DND-41 (cell line): ENCODE measurements around the gene ANKMY2.

Experiments used
- ATAC-seq: fragments of 200-7000 bp; cut with Tn5 transposase; 3 replicates; pipeline ENCODE4 v1.9.1; 2021; ENCODE audit warnings: low read depth; ENCODE audit not compliant: insufficient read depth
- DNase-seq: peaks from one replicate; pipeline ENCODE4 v3.0.0-alpha.2; 2020
- H2AFZ ChIP-seq: 2 replicates; pipeline ENCODE4 v1.6.0; 2012; ENCODE audit warnings: low read depth, low read length
- H3K27ac ChIP-seq: 2 replicates; pipeline ENCODE4 v1.5.1; 2012; ENCODE audit warnings: low read length, inconsistent platforms
- H3K27me3 ChIP-seq: fragments of 200-600 bp; sonication (generic); 2 replicates; pipeline ENCODE4 v1.6.0; 2012; ENCODE audit warnings: low read length, mild to moderate bottlenecking, inconsistent platforms; ENCODE audit not compliant: insufficient read depth, poor library complexity
- H3K36me3 ChIP-seq: 2 replicates; pipeline ENCODE4 v1.5.1; 2012; ENCODE audit warnings: low read length, inconsistent platforms; ENCODE audit not compliant: insufficient read depth
- H3K4me1 ChIP-seq: 2 replicates; pipeline ENCODE4 v1.5.1; 2012; ENCODE audit warnings: mild to moderate bottlenecking, low read length; ENCODE audit not compliant: insufficient read depth
- H3K4me2 ChIP-seq: 2 replicates; pipeline ENCODE4 v1.6.0; 2012; ENCODE audit warnings: mild to moderate bottlenecking, moderate library complexity, low read length, inconsistent platforms; ENCODE audit not compliant: insufficient read depth
- H3K4me3 ChIP-seq, 2 experiments: fragments of 200-600 bp in 1 of 2; shearing (Covaris generic) in 1 of 2; 2 replicates each; pipeline ENCODE4 v1.5.1; 2012 to 2016; ENCODE audit warnings: inconsistent platforms in 2 of 2, low read length in 2 of 2, mild to moderate bottlenecking in 2 of 2, low read depth in 1 of 2, moderate library complexity in 1 of 2
- H3K79me2 ChIP-seq: 2 replicates; pipeline ENCODE4 v1.6.0; 2012; ENCODE audit warnings: low read length, inconsistent platforms; ENCODE audit not compliant: insufficient read depth
- H3K9ac ChIP-seq: 2 replicates; pipeline ENCODE4 v1.6.0; 2012; ENCODE audit warnings: low read depth, mild to moderate bottlenecking, inconsistent platforms, low read length, moderate library complexity
- H3K9me3 ChIP-seq: 2 replicates; pipeline ENCODE4 v1.5.1; 2012; ENCODE audit warnings: low read length, moderate library complexity, mild to moderate bottlenecking, inconsistent platforms; ENCODE audit not compliant: insufficient read depth, severe bottlenecking
- H4K20me1 ChIP-seq: 2 replicates; pipeline ENCODE4 v1.6.0; 2012; ENCODE audit warnings: low read length; ENCODE audit not compliant: insufficient read depth
- CTCF ChIP-seq: IDR thresholded peaks from 2 replicates; pipeline ENCODE4 v1.5.1; 2012; ENCODE audit warnings: borderline replicate concordance, low read length, moderate library complexity, mild to moderate bottlenecking; ENCODE audit not compliant: poor library complexity, severe bottlenecking; ENCODE audit errors: extremely low read depth
- EZH2 ChIP-seq: IDR thresholded peaks from 3 replicates; pipeline ENCODE4 v1.6.1; 2012; ENCODE audit warnings: borderline replicate concordance, low read depth, mild to moderate bottlenecking, moderate library complexity, low read length, inconsistent platforms; ENCODE audit not compliant: severe bottlenecking

ANKMY2 gene

GRCh38 chr7:16556359-16556758 lies 89.2 kb downstream of the ANKMY2 start:
- no peak overlapping the region for H3K27ac ChIP-seq
- H4K20me1 ChIP-seq: no peaks in the 10 kb centered on the region
- H2AFZ ChIP-seq: no peak overlapping the region
- H3K4me3 ChIP-seq: no peak overlapping the region
- H3K4me2 ChIP-seq: no peak overlapping the region
- no peak for ATAC-seq
- TF ChIP-seq EZH2 (no peak), CTCF (no peak)
- H3K79me2 ChIP-seq: no peaks in the 10 kb centered on the region
- H3K36me3 ChIP-seq: no peaks in the 10 kb centered on the region
- no peak overlapping the region for H3K9ac ChIP-seq
- H3K4me1 ChIP-seq: no peaks in the 10 kb centered on the region
- H3K9me3 ChIP-seq: no peaks in the 10 kb centered on the region
- H3K27me3 ChIP-seq: no peaks in the 10 kb centered on the region
- DNase-seq: no peak

GRCh38 chr7:16554518-16555236 lies 90.9 kb downstream of the ANKMY2 start:
- Histone ChIP-seq H3K27me3 (no peaks in the 10 kb centered on the region), H3K4me2 (no peak overlapping the region), H3K4me1 (no peaks in the 10 kb centered on the region), H4K20me1 (no peaks in the 10 kb centered on the region), H3K9ac (no peak overlapping the region), H2AFZ (no peak overlapping the region), H3K79me2 (no peaks in the 10 kb centered on the region), H3K36me3 (no peaks in the 10 kb centered on the region), H3K4me3 (no peak overlapping the region), H3K27ac (no peak overlapping the region), H3K9me3 (no peaks in the 10 kb centered on the region)
- ATAC-seq (no peak), DNase-seq (no peak)
- TF ChIP-seq EZH2 (no peak), CTCF (no peak)

GRCh38 chr7:16550671-16551070 lies 94.9 kb downstream of the ANKMY2 start:
- Histone ChIP-seq H3K4me1 (no peaks in the 10 kb centered on the region), H3K4me2 (no peak overlapping the region), H3K27ac (no peak overlapping the region), H3K4me3 (no peak overlapping the region), H3K9me3 (no peaks in the 10 kb centered on the region), H2AFZ (no peak overlapping the region), H3K36me3 (no peaks in the 10 kb centered on the region), H3K27me3 (no peaks in the 10 kb centered on the region), H4K20me1 (no peaks in the 10 kb centered on the region), H3K9ac (no peak overlapping the region), H3K79me2 (no peaks in the 10 kb centered on the region)
- DNase-seq (no peak), ATAC-seq (no peak)
- TF ChIP-seq EZH2 (no peak), CTCF (no peak)
